ENCODE data around the gene VSIG10L2. TPM values are rescaled to one million over a fixed set of nuclear protein-coding genes. Genes with fewer than 3 reads are reported as not detected.

VSIG10L2 gene
- total and polyA plus RNA-seq, 8 donors: 0.03 to 0.21 (median 0.20) TPM; not detected in 5

DNA sequence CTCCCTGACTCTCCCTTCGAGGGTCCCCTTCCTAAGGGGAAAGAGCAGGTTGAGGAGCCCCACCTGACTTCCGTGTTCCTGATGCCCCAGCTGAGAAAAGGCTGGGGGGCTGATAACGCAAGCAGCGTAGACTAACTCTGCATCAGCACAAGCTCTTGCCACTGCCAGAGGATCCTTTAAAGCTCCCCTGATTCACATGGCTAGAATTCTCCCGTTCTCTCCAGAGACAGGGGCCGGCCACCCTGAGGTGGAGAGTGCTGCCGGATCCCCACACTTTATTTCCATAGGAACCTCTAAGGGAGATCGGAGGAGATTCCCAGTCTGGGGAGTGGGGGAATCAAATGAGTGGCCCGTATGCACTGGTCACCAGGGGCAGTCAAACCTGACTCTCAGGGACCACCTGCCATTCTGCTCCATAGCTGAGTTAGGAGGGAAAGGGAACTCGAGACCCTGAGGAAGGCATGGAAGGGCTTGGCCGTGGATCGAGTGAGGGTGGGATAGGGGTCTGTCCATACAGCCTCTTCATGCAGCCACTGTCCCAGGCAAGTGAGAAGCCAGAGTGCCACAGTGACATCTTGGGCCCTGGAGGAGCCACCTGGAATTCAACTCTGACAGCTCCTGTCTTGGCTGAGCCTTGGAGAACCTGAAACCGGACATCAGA lies 1.4 kb upstream of the VSIG10L2 start:
- Histone ChIP-seq H3K4me1 (no peaks in the 10 kb centered on the region), H3K27ac (no peak overlapping the region), H3K4me3 (no peak overlapping the region), H3K36me3 (no peaks in the 10 kb centered on the region), H3K9me3 (no peaks in the 10 kb centered on the region), H3K27me3 (no peaks in the 10 kb centered on the region)
- ATAC-seq (no peak), DNase-seq (no peak)
- intact Hi-C loops (cut with DNase I): no loop called here
- TF ChIP-seq, protein P1, sequence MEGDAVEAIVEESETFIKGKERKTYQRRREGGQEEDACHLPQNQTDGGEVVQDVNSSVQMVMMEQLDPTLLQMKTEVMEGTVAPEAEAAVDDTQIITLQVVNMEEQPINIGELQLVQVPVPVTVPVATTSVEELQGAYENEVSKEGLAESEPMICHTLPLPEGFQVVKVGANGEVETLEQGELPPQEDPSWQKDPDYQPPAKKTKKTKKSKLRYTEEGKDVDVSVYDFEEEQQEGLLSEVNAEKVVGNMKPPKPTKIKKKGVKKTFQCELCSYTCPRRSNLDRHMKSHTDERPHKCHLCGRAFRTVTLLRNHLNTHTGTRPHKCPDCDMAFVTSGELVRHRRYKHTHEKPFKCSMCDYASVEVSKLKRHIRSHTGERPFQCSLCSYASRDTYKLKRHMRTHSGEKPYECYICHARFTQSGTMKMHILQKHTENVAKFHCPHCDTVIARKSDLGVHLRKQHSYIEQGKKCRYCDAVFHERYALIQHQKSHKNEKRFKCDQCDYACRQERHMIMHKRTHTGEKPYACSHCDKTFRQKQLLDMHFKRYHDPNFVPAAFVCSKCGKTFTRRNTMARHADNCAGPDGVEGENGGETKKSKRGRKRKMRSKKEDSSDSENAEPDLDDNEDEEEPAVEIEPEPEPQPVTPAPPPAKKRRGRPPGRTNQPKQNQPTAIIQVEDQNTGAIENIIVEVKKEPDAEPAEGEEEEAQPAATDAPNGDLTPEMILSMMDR (IDR thresholded peaks at IDR 0.05): no peak

DNA sequence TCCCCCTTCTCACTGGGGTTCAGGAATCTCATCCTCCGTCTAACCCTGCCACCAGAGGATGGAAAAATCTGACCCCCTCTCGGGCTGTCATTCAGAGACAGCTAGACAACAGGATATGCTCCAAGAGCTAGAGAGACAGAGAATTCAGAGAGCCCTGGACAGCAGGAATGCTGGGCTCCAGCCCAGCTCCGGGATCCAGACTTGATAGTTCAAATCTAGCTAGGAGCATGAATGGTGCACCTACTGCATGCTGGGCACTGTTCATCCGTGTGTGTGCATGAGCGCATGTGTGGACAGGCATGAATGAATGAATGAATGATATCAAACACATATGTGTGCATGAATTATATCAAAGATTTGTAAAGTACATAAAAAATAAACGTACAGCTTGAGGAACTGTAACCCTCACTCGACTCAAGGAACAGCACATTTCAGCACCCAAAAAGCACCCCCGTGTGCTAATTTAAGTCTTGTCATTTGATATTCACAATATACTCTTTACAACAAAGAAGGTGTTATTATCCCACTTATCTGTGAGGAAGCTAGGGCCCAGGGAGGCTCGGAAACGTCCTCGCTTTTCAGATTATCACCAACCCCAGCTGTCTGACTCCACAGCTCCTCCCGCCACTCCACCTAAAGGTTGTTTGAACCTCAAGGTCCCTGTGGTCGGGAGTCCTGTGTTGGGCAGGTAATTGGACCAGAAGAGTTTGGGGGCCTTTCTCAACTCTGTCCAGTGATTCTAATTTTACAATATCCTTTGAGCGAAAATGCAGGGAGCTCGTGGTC lies 640 bp upstream of the VSIG10L2 start:
- DNase-seq (no peak), ATAC-seq (no peak)
- Histone ChIP-seq H3K4me3 (no peak overlapping the region), H3K27me3 (no peaks in the 10 kb centered on the region), H3K9me3 (no peaks in the 10 kb centered on the region), H3K27ac (no peak overlapping the region), H3K4me1 (no peaks in the 10 kb centered on the region), H3K36me3 (no peaks in the 10 kb centered on the region)
- TF ChIP-seq, protein P1 (IDR thresholded peaks at IDR 0.05): no peak
- intact Hi-C loops (cut with DNase I): no loop called here

DNA sequence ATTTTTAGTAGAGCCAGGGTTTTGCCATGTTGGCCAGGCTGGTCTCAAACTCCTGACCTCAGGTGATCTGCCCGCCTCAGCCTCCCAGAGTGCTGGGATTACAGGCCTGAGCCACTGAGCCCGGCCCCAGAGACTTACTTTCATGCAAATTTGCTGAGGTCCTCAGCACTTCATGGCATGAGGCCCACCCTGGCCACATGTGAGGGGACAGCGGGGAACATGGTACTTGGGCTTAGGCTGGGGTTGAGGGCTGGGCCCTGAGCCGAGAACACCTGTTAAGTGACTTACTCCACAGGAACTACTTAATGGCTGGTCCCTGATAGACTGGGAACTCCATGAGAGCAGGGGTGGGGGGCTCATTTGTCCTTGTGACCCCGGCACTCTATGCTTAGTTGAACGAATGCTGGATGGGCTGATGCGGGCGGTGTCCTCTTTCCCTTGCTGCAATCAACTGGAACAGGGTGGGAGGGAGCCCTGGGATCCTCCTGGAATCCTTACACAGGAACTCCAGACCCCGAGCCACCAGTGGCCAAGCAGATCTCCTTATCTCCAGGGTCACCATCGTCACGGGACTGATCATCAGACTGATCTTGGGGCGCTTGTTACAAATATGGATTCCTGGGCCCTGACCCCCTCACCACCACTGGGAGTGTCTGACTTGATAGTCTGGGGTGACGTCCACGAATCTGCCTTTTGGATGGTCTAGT lies 1.0 kb downstream of the VSIG10L2 start:
- no peak for ATAC-seq
- Histone ChIP-seq H3K4me1 (no peaks in the 10 kb centered on the region), H3K27me3 (no peaks in the 10 kb centered on the region), H3K4me3 (no peak overlapping the region), H3K9me3 (no peaks in the 10 kb centered on the region), H3K27ac (no peak overlapping the region), H3K36me3 (no peaks in the 10 kb centered on the region)
- intact Hi-C loops (cut with DNase I): no loop called here
- DNase-seq: no peak
- TF ChIP-seq, protein P1 (IDR thresholded peaks at IDR 0.05): no peak

DNA sequence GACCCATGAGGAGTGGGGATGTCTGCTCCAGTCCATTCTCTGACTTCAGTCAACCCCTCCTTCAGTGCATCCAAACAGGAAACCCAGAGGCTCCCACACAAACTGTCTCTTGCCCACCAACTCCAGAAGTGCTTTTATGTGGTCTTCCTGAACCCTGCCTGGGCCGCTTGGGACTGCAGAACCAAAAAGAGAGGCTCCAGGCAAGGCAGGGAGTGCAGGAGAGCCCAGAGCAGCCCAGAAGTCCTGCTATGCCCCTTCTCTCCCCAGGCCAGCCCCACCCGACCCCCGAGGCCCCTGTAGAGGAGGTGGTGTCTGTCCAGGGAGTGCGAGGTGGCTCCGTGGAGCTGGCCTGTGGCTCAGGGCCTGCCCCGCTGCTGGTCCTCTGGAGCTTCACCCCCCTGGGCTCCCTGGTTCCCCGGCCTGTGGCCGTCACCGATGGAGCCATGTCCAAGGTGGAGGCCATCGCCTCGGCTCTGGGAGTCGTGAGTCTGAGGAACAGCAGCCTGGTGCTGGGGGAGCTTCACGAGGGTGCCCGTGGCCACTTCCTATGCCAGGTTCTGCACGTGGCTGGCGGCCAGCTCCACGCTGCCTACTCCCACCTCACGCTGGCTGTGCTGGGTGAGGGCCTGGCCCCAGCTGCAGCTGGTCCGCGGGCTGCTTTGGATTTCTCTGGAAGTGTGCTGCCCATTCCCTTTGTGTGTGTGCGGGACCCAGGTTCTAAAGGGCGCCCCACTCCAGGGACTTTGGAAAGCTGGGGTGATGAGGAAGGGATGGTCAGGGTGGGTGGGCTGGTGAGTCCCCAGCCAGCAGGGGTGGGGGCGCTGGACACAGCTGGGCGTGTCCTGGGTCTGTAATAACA lies 1.8 kb downstream of the VSIG10L2 start:
- ATAC-seq (no peak), DNase-seq (no peak)
- H3K9me3 ChIP-seq: no peaks in the 10 kb centered on the region
- no peak overlapping the region for H3K27ac ChIP-seq
- H3K4me1 ChIP-seq: peaks cover 0 to 2% of the 10 kb centered on the region in 2 donors
- H3K36me3 ChIP-seq: no peaks in the 10 kb centered on the region
- intact Hi-C loops (cut with DNase I): no loop called here
- H3K27me3 ChIP-seq: no peaks in the 10 kb centered on the region
- H3K4me3 ChIP-seq: no peak overlapping the region
- TF ChIP-seq, protein P1 (IDR thresholded peaks at IDR 0.05): no peak

All from left lung (tissue), 10 donors.